SK-N-MC (cell line): ENCODE measurements around the gene FAT4.

ENCODE experiments used
- DNase-seq: peaks from one replicate; pipeline ENCODE4 v3.0.0-alpha.2; 2011; ENCODE audit warnings: low read depth, low spot score
- H3K27ac ChIP-seq: fragments of 200-600 bp; sonication (generic); 2 replicates; pipeline ENCODE4 v1.5.1; 2016; ENCODE audit warnings: mixed run types
- H3K36me3 ChIP-seq: fragments of 200-600 bp; sonication (generic); 2 replicates; pipeline ENCODE4 v1.6.1; 2017; ENCODE audit warnings: antibody characterized with exemption, low read length, mixed read lengths; ENCODE audit not compliant: insufficient read depth
- H3K4me3 ChIP-seq: fragments of 200-600 bp; sonication (generic); 2 replicates; pipeline ENCODE4 v1.5.1; 2016
- H3K9ac ChIP-seq: fragments of 200-600 bp; sonication (generic); 2 replicates; pipeline ENCODE4 v1.8.0; 2017; ENCODE audit warnings: mixed run types, mixed read lengths; ENCODE audit not compliant: insufficient read length
- H3K9me3 ChIP-seq: fragments of 200-600 bp; sonication (generic); 2 replicates; pipeline ENCODE4 v1.6.1; 2017; ENCODE audit warnings: low read depth, mild to moderate bottlenecking, antibody characterized with exemption, low read length, moderate library complexity, mixed read lengths
- EZH2 ChIP-seq: fragments of 200-600 bp; sonication (generic); IDR thresholded peaks from one replicate; pipeline ENCODE4 v1.6.1; 2017; ENCODE audit warnings: antibody characterized with exemption
- FOXP2 ChIP-seq: optimal IDR thresholded peaks from 2 replicates; pipeline ENCODE3; 2011; ENCODE audit warnings: mild to moderate bottlenecking, moderate library complexity; ENCODE audit not compliant: insufficient read depth; ENCODE audit errors: extremely low read length, control extremely low read depth
- POLR2AphosphoS5 ChIP-seq: IDR thresholded peaks from 2 replicates; pipeline ENCODE4 v1.6.1; 2012; ENCODE audit warnings: mild to moderate bottlenecking, low read depth, low read length, borderline replicate concordance

The FAT4 gene

DNA sequence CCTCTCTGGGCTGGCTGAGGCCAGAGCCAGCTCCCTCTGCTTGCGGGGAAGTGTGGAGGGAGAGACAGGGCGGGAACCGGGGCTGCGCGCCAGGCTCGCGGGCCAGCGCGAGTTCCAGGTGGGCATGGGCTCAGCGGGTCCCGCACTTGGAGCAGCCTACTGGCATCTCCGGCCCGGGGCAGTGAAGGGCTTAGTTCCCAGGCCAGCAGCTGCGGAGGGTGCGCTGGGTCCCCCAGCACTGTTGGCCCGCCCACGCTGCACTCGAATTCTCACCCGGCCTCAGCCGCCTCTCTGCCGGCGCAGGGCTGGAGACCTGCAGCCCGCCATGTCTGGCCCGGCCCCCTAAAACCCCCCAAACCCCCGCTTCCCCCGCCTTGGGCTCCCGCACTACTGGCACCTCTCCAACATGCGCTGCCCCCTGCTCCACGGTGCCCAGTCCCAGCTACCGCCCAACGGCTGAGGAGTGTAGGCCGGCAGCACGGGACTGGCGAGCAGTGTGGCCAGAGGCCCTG, 33.8 kb upstream of the FAT4 start:
- DNase-seq = no peak
- no peak for TF ChIP-seq POLR2AphosphoS5
- Histone ChIP-seq H3K9me3 (no peaks in the 10 kb centered on the region), H3K4me3 (no peak overlapping the region), H3K9ac (no peak overlapping the region), H3K36me3 (no peaks in the 10 kb centered on the region), H3K27ac (no peak overlapping the region)

DNA sequence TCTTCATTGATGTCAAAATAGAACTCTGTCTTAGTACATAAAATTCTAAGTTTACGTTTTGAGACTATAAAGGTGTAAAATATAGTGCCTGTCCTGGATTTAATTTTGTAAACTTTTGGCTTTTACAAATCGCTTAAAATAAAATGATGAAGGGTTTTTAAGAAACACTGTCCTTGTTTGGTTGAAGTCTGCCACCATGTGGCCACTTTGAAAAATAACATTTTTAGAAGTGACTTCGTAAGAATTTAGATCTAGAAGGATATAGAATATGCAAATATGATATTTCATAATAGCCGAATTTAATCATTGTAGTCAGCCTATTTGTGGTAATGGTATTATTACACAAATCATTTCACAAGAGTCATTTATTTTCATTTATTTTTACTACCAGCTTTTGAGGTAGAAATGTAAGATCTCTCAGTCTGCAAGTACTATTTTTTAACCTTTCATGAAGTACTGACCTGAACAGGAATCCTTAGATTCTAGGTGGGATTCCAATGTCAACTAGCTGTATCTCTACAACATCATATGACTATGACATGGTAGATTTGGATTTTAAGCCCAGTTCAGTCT, 31.0 kb upstream of the FAT4 start:
- DNase-seq = no peak
- no peak for TF ChIP-seq POLR2AphosphoS5
- no peak overlapping the region for H3K4me3 ChIP-seq
- H3K9me3 ChIP-seq = no peaks in the 10 kb centered on the region
- no peak overlapping the region for H3K27ac ChIP-seq
- H3K36me3 ChIP-seq = no peaks in the 10 kb centered on the region
- H3K9ac ChIP-seq = no peak overlapping the region

DNA sequence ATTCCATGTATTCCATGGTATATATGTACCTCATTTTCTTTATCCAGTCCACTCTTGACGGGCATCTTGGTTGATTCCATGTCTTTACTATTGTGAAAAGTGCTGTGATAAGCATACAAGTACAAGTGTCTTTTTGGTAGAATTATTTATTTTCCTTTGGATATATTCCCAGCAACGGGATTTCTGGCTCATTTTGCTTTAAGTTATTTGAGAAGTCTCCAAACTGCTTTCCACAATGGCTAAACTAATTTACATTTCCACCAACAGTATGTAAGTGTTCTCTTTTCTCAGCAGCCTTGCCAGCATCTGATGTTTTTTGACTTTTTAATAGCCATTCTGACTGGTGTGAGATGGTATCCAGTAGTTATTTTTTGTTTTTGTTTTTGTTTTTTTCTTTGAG, 17.6 kb upstream of the FAT4 start:
- H3K9me3 ChIP-seq = no peaks in the 10 kb centered on the region
- no peak overlapping the region for H3K4me3 ChIP-seq
- no peak overlapping the region for H3K27ac ChIP-seq
- no peaks in the 10 kb centered on the region for H3K36me3 ChIP-seq
- H3K9ac ChIP-seq = no peak overlapping the region
- TF ChIP-seq EZH2 (no peak), FOXP2 (no peak), POLR2AphosphoS5 (no peak)
- DNase-seq = no peak

DNA sequence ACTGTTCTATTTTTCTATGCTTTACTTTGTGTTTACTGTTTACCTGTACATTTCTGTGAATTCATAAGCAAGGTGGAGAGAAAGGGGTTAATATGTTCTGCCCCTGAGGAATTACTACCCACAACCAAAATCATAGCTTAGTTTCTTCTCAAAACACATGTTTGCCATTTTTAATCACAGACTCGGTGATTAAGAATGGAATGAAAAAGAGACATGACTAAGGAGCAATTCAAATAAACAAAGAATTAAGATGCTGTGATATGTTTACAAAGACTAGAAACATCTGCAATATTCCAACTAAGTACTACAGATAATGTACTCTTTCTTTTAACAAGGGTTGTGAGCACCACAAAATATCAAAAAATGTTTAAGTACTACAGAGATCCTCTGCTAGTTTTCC, 11.7 kb upstream of the FAT4 start:
- TF ChIP-seq FOXP2 (no peak), EZH2 (no peak), POLR2AphosphoS5 (no peak)
- no peak overlapping the region for H3K4me3 ChIP-seq
- H3K9ac ChIP-seq = no peak overlapping the region
- H3K9me3 ChIP-seq = no peaks in the 10 kb centered on the region
- no peak overlapping the region for H3K27ac ChIP-seq
- DNase-seq = no peak
- no peaks in the 10 kb centered on the region for H3K36me3 ChIP-seq

DNA sequence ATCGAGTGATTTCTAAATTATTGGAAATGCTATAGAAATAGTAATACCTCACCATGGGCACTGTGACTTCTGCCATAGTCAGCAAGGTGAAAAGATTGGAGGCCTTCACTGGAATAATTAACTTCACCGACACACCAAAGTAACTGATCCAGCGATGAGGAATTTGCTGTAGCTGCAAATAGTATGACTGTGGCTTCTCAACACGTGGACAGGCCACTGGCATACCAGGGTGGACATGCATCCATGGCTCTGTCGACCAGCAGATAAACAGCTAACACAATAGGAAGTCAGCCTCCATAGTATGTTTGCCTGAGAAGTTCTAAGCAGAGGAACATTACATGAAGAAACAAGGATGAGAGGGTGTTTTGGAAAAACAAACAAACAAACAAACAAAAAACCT, 10.9 kb upstream of the FAT4 start:
- TF ChIP-seq FOXP2 (no peak), EZH2 (no peak), POLR2AphosphoS5 (no peak)
- DNase-seq = no peak
- Histone ChIP-seq H3K36me3 (no peaks in the 10 kb centered on the region), H3K9ac (no peak overlapping the region), H3K4me3 (no peak overlapping the region), H3K27ac (no peak overlapping the region), H3K9me3 (no peaks in the 10 kb centered on the region)

DNA sequence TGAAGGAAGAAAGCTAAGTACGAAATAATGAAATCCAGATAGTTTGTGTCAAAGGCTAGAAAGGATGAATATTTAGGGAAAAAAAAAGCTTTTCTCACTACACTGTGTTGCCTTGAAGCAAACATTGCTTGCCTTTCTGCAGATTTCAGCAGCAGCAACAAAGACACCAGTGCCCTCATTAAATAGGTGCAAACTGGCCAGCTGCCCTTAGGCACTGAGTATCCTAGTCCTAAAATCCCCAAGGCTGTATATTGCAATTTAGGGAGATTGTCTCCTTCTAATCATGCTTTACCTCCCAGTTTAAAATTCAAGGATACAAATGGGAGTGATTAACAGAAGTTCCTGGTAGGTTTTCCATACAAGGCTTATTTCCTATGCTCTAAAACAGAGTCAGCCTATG, 8.6 kb upstream of the FAT4 start:
- Histone ChIP-seq H3K36me3 (0 out of 2 replicates have a peak, but pooled peaks cover 2% of the 10 kb centered on the region), H3K27ac (no peak overlapping the region), H3K4me3 (no peak overlapping the region), H3K9ac (no peak overlapping the region), H3K9me3 (peaks cover 4% of the 10 kb centered on the region)
- DNase-seq = no peak
- TF ChIP-seq POLR2AphosphoS5 (no peak), FOXP2 (no peak), EZH2 (no peak)

DNA sequence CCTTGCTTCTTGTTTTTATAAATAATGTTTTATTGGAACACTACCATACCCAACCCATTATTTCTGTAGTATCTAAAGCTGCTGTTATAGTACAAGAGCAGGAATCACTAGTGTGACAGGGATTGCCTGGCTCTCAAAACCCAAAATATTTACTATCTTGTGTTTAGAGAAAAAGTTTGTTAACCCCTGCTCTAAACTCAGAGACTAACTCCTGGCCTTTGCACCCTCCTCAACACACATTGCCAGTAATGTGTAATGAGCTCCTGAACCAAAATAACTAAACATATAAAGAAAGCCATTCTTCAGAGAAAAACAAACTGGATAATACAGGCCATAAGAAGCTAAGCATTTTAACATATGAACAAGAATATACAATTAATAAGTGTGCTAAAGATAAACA, 8.2 kb upstream of the FAT4 start:
- Histone ChIP-seq H3K9me3 (peaks cover 4% of the 10 kb centered on the region), H3K4me3 (no peak overlapping the region), H3K36me3 (0 out of 2 replicates have a peak, but pooled peaks cover 2% of the 10 kb centered on the region), H3K27ac (no peak overlapping the region), H3K9ac (no peak overlapping the region)
- DNase-seq = no peak
- no peak for TF ChIP-seq POLR2AphosphoS5
- TF ChIP-seq EZH2 = no peak
- TF ChIP-seq FOXP2 = no peak

DNA sequence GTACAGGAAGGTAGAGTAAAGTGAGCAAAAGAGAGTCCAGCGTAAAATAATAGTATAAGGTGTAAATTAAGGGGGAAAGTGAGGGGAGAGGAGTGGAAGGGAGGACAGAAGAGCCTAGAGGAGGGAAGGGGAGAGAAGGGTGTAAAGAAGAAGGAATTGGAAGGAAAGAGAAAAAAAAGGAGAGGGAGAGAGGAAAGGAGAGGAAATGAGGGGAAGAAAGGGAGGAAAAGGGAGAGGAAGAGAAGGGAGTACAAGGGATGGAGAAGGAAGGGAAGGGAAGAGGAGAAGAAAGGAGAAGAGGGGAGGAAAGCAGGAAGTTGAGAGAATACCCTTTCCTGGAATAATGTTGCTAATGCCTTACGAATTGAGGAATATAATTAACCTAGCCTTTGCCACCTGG, 3.3 kb upstream of the FAT4 start:
- H3K9me3 ChIP-seq = peaks cover 4% of the 10 kb centered on the region
- no peak overlapping the region for H3K4me3 ChIP-seq
- DNase-seq = no peak
- TF ChIP-seq FOXP2 (no peak), EZH2 (no peak)
- H3K9ac ChIP-seq = no peak overlapping the region
- H3K36me3 ChIP-seq = peaks cover 11% of the 10 kb centered on the region
- no peak overlapping the region; the same call in 1 of the 2 replicates for H3K27ac ChIP-seq

DNA sequence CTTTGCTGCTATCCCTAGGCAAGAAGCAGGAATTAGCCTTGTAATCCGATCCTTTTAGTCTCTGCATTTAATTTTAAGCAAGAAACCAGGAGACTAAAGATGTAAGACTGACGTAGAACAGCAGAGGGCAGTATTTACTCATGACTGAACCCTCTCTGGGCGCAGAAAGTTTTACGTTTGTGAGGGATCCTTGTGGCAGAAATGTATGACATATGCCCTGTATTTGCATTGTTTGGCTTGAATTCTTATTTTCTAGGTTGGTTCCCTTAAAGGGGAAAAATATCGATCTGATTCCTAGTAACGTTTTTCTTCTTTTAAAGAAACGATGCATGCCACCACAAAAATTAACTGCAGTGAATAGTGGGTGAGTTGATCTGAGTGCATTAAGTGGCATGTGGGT, 1.3 kb upstream of the FAT4 start:
- DNase-seq = peak; percentile 100
- H3K9ac ChIP-seq = peak overlapping the region; percentile 96
- peaks cover 31% of the 10 kb centered on the region for H3K36me3 ChIP-seq
- H3K4me3 ChIP-seq = peak overlapping the region; percentile 89
- TF ChIP-seq POLR2AphosphoS5 (peak; percentile 39; the same call in 1 of the 2 replicates), EZH2 (no peak)
- peaks cover 4% of the 10 kb centered on the region for H3K9me3 ChIP-seq
- H3K27ac ChIP-seq = peak overlapping the region; percentile 96
